ENCODE data around the gene SEMA6B. TPM values are rescaled to one million over a fixed set of nuclear protein-coding genes. Genes with fewer than 3 reads are reported as not detected.
"Not testable (repeated sequence)": the region's sequence is repeated elsewhere in the genome, so short reads cannot be mapped to it uniquely, and the experiment has no call there.

Gene SEMA6B
- total and polyA plus RNA-seq, 7 experiments from 2014 or later = 0.22 to 2.4 (median 2.1) TPM; not detected in 2

GRCh38 chr19:4595158-4595557, 35.7 kb upstream of the SEMA6B start:
- H3K27ac Mint-ChIP-seq; H3K4me3 Mint-ChIP-seq; intact Hi-C loops (cut with micrococcal nuclease); H3K4me3 ChIP-seq (ENCODE audit: low read length); H3K9me3 ChIP-seq (ENCODE audit: control insufficient read depth in 2 of 3, low read length in 3 of 3); ATAC-seq; H3K27ac ChIP-seq (ENCODE audit: low read depth, low read length); H3K4me1 ChIP-seq (ENCODE audit: control insufficient read depth in 2 of 2, insufficient read depth in 2 of 2, low read length in 2 of 2); H3K9me3 Mint-ChIP-seq; DNase-seq; H3K36me3 ChIP-seq (ENCODE audit: control insufficient read depth in 2 of 3, insufficient read depth in 3 of 3, low read length in 3 of 3); H3K36me3 Mint-ChIP-seq: not testable (repeated sequence)
- ChIA-PET CTCF (interaction anchor here (0.6 kb wide), 1 partner anchor 19 kb away, joined by 5 read pairs; no protein-coding TSS in a partner anchor), POLR2A (interaction anchor here (0.7 kb wide), 1 partner anchor 43 kb away, joined by 6 read pairs; no protein-coding TSS in a partner anchor)
- H3K27me3 Mint-ChIP-seq = peaks cover 41 to 58% (median 49%) of the 10 kb centered on the region in 5 donors
- H3K4me1 Mint-ChIP-seq = peaks cover 5 to 18% (median 13%) of the 10 kb centered on the region in 7 donors
- H3K27me3 ChIP-seq (ENCODE audit: control insufficient read depth in 2 of 2, insufficient read depth in 2 of 2, low read length in 2 of 2) = peaks cover 3 to 12% of the 10 kb centered on the region in 2 donors

DNA sequence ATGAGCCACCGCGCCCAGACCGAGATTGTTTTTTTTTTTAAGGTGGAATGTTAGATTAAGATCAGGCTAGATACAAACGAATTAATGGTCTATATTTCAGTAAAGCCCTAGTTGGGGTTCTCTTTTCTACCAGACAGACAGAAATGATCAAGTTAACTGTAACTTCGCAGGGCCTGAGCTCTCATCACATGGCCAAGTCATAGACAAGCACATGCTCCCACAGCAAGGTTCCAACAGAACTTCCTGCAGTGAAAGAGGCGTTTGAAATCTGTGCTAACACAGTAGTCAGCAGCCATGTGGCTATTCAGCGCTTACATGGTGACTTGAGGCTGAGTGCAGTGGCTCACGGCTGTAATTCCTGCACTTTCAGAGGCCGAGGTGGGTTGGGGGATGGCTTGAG, 34.7 kb upstream of the SEMA6B start:
- CTCF ChIA-PET = interaction anchor here (0.6 to 1.1 kb wide), 2 partner anchors 18 to 21 kb away, joined by 3 to 5 read pairs; no protein-coding TSS in a partner anchor

DNA sequence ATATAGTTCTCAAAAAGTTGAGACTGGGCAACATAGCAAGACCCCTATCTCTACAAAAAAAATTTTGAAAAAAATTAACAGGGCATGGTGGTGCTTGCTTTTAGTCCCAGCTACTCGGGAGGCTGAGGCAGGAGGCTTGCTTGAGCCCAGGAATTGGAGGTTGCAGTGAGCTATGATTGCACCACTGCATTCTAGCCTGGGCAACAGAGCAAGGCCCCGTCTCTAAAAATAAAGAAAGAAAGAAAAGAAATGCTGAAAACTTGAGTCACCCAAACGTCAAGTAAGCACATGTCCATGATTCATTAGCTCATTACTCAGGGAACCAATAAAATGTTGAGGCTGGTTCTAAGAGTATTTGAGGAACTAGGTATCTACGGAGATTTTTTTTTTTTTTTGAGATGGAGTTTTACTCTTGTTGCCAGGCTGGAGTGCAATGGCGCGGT, 33.9 kb upstream of the SEMA6B start:
- H3K27ac ChIP-seq (ENCODE audit: low read depth, low read length) = no peak overlapping the region

More for the DNA sequence above, 34.7 kb upstream of the SEMA6B start:
- H3K36me3 Mint-ChIP-seq = no peaks in the 10 kb centered on the region
- H3K27me3 Mint-ChIP-seq = peaks cover 43 to 56% (median 55%) of the 10 kb centered on the region in 5 donors
- H3K4me1 ChIP-seq (ENCODE audit: control insufficient read depth in 2 of 2, insufficient read depth in 2 of 2, low read length in 2 of 2) = no peaks in the 10 kb centered on the region
- H3K9me3 Mint-ChIP-seq = no peaks in the 10 kb centered on the region
- peaks cover 5 to 16% (median 13%) of the 10 kb centered on the region in 7 donors for H3K4me1 Mint-ChIP-seq
- intact Hi-C loops (cut with micrococcal nuclease) = no loop called here
- ATAC-seq (no peak), DNase-seq (no peak)
- no peak overlapping the region for H3K27ac ChIP-seq (ENCODE audit: low read depth, low read length)
- H3K36me3 ChIP-seq (ENCODE audit: control insufficient read depth in 2 of 3, insufficient read depth in 3 of 3, low read length in 3 of 3) = no peaks in the 10 kb centered on the region
- no peak overlapping the region for H3K4me3 ChIP-seq (ENCODE audit: low read length)
- POLR2A ChIA-PET = no interaction called here
- no peaks in the 10 kb centered on the region for H3K9me3 ChIP-seq (ENCODE audit: control insufficient read depth in 2 of 3, low read length in 3 of 3)
- peaks cover 3 to 10% of the 10 kb centered on the region in 2 donors for H3K27me3 ChIP-seq (ENCODE audit: control insufficient read depth in 2 of 2, insufficient read depth in 2 of 2, low read length in 2 of 2)
- no peak overlapping the region for H3K27ac Mint-ChIP-seq
- H3K4me3 Mint-ChIP-seq = no peak overlapping the region

DNA sequence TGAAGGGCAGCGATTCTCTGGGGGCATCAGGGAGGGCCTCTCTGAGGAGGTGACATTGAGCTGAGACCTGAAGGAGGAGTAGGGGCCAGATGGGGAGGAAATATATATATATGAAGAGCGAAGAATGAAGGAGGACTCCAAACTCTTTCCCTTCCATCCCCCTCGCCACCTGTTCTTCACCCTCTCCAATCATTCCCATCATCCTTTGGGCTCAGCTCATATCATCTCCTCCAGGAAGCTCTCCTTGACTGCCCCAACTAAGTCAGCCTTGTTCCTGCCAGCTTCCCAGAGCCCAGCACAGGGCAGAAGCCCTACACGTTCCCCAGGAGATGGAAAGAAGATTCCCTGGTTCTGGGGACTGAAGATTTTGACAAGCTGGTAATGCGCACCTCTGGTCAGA, 33.0 kb upstream of the SEMA6B start:
- no peaks in the 10 kb centered on the region for H3K36me3 Mint-ChIP-seq
- no peaks in the 10 kb centered on the region for H3K9me3 ChIP-seq (ENCODE audit: control insufficient read depth in 2 of 3, low read length in 3 of 3)
- intact Hi-C loops (cut with micrococcal nuclease) = no loop called here
- H3K4me1 Mint-ChIP-seq = peaks cover 3 to 8% (median 4%) of the 10 kb centered on the region in 7 donors
- ChIA-PET POLR2A (no interaction called here), CTCF (interaction anchor here (0.9 kb wide), 1 partner anchor 45 kb away, joined by 4 read pairs; no protein-coding TSS in a partner anchor)
- H3K27ac ChIP-seq (ENCODE audit: low read depth, low read length) = no peak overlapping the region
- no peaks in the 10 kb centered on the region for H3K9me3 Mint-ChIP-seq
- no peak overlapping the region for H3K4me3 Mint-ChIP-seq
- ATAC-seq (no peak), DNase-seq (no peak)
- no peaks in the 10 kb centered on the region for H3K36me3 ChIP-seq (ENCODE audit: control insufficient read depth in 2 of 3, insufficient read depth in 3 of 3, low read length in 3 of 3)
- H3K4me1 ChIP-seq (ENCODE audit: control insufficient read depth in 2 of 2, insufficient read depth in 2 of 2, low read length in 2 of 2) = no peaks in the 10 kb centered on the region
- H3K27ac Mint-ChIP-seq = no peak overlapping the region
- peaks cover 0 to 4% of the 10 kb centered on the region in 2 donors for H3K27me3 ChIP-seq (ENCODE audit: control insufficient read depth in 2 of 2, insufficient read depth in 2 of 2, low read length in 2 of 2)
- no peak overlapping the region for H3K4me3 ChIP-seq (ENCODE audit: low read length)
- H3K27me3 Mint-ChIP-seq = peaks cover 42 to 61% (median 49%) of the 10 kb centered on the region in 5 donors

More for the DNA sequence above, 33.9 kb upstream of the SEMA6B start:
- intact Hi-C loops (cut with micrococcal nuclease) = no loop called here
- Mint-ChIP-seq H3K27ac (no peak overlapping the region), H3K27me3 (peaks cover 40 to 56% (median 50%) of the 10 kb centered on the region in 5 donors), H3K4me3 (no peak overlapping the region), H3K9me3 (no peaks in the 10 kb centered on the region), H3K36me3 (no peaks in the 10 kb centered on the region), H3K4me1 (peaks cover 5 to 12% (median 8%) of the 10 kb centered on the region in 7 donors)
- H3K4me1 ChIP-seq (ENCODE audit: control insufficient read depth in 2 of 2, insufficient read depth in 2 of 2, low read length in 2 of 2) = no peaks in the 10 kb centered on the region
- H3K36me3 ChIP-seq (ENCODE audit: control insufficient read depth in 2 of 3, insufficient read depth in 3 of 3, low read length in 3 of 3) = no peaks in the 10 kb centered on the region
- peaks cover 2 to 9% of the 10 kb centered on the region in 2 donors for H3K27me3 ChIP-seq (ENCODE audit: control insufficient read depth in 2 of 2, insufficient read depth in 2 of 2, low read length in 2 of 2)
- DNase-seq (no peak), ATAC-seq (peak; percentile 38)
- CTCF ChIA-PET = interaction anchor here (0.6 to 1.1 kb wide), 4 partner anchors 20 to 431 kb away, joined by 3 to 8 read pairs (median 4); no protein-coding TSS in a partner anchor
- POLR2A ChIA-PET = no interaction called here
- no peaks in the 10 kb centered on the region for H3K9me3 ChIP-seq (ENCODE audit: control insufficient read depth in 2 of 3, low read length in 3 of 3)
- H3K4me3 ChIP-seq (ENCODE audit: low read length) = no peak overlapping the region

DNA sequence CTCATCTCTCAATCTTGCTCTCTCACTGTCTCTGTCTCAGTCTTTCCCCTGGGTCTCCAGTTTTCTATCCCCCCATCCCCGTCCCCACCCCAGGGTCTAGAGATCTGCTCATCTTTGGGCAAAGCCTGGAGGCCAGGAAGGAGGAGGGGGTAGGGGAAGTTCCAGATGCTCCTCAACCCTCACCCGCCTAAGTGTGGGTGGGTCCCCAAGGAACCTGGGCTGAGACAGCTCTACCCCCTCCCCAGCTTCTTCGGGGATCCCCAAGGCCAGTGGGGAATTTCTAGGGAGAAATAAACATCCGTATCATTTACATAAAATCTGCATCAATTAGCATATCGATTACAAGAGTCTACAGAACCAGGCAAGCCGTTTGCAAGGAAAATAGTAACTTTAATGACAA, 31.8 kb upstream of the SEMA6B start:
- no peak overlapping the region for H3K4me3 ChIP-seq (ENCODE audit: low read length)
- no peak overlapping the region for H3K27ac ChIP-seq (ENCODE audit: low read depth, low read length)
- no peak for ATAC-seq
- H3K27me3 ChIP-seq (ENCODE audit: control insufficient read depth in 2 of 2, insufficient read depth in 2 of 2, low read length in 2 of 2) = no peaks in the 10 kb centered on the region
- H3K36me3 Mint-ChIP-seq = no peaks in the 10 kb centered on the region
- peaks cover 37 to 55% (median 47%) of the 10 kb centered on the region in 5 donors for H3K27me3 Mint-ChIP-seq
- H3K9me3 ChIP-seq (ENCODE audit: control insufficient read depth in 2 of 3, low read length in 3 of 3) = no peaks in the 10 kb centered on the region
- H3K36me3 ChIP-seq (ENCODE audit: control insufficient read depth in 2 of 3, insufficient read depth in 3 of 3, low read length in 3 of 3) = no peaks in the 10 kb centered on the region
- H3K4me3 Mint-ChIP-seq = no peak overlapping the region
- DNase-seq = no peak
- CTCF ChIA-PET = no interaction called here
- no peaks in the 10 kb centered on the region for H3K9me3 Mint-ChIP-seq
- POLR2A ChIA-PET = no interaction called here
- H3K27ac Mint-ChIP-seq = no peak overlapping the region
- H3K4me1 ChIP-seq (ENCODE audit: control insufficient read depth in 2 of 2, insufficient read depth in 2 of 2, low read length in 2 of 2) = no peaks in the 10 kb centered on the region
- intact Hi-C loops (cut with micrococcal nuclease) = no loop called here
- H3K4me1 Mint-ChIP-seq = peaks cover 0 to 3% (median 0%) of the 10 kb centered on the region in 7 donors

- no peaks in the 10 kb centered on the region for H3K9me3 Mint-ChIP-seq
- Histone ChIP-seq H3K9me3 (ENCODE audit: control insufficient read depth in 2 of 3, low read length in 3 of 3) (no peaks in the 10 kb centered on the region), H3K4me1 (ENCODE audit: control insufficient read depth in 2 of 2, insufficient read depth in 2 of 2, low read length in 2 of 2) (no peaks in the 10 kb centered on the region), H3K27ac (ENCODE audit: low read depth, low read length) (no peak overlapping the region), H3K36me3 (ENCODE audit: control insufficient read depth in 2 of 3, insufficient read depth in 3 of 3, low read length in 3 of 3) (no peaks in the 10 kb centered on the region), H3K27me3 (ENCODE audit: control insufficient read depth in 2 of 2, insufficient read depth in 2 of 2, low read length in 2 of 2) (peaks cover 3 to 4% of the 10 kb centered on the region in 2 donors), H3K4me3 (ENCODE audit: low read length) (no peak overlapping the region)
- peaks cover 0 to 9% (median 0%) of the 10 kb centered on the region in 7 donors for H3K4me1 Mint-ChIP-seq
- intact Hi-C loops (cut with micrococcal nuclease) = no loop called here
- ChIA-PET POLR2A (no interaction called here), CTCF (interaction anchor here (0.6 to 1.2 kb wide), 2 partner anchors 46 to 216 kb away, joined by 3 to 5 read pairs; no protein-coding TSS in a partner anchor)
- DNase-seq = no peak
- ATAC-seq = no peak
- no peak overlapping the region for H3K27ac Mint-ChIP-seq
- H3K4me3 Mint-ChIP-seq = no peak overlapping the region
- H3K27me3 Mint-ChIP-seq = peaks cover 44 to 56% (median 50%) of the 10 kb centered on the region in 5 donors
- H3K36me3 Mint-ChIP-seq = no peaks in the 10 kb centered on the region
These were observed 31.1 kb upstream of the SEMA6B start for GRCh38 chr19:4590559-4590958.

Measured in naive thymus-derived CD4-positive, alpha-beta T cell (primary cell).